Subcutaneous adipose tissue (tissue), 4 donors: ENCODE measurements around the gene BID. TPM values are rescaled to one million over a fixed set of nuclear protein-coding genes. Genes with fewer than 3 reads are reported as not detected.

Experiments used
- CTCF ChIP-seq: fragments of 450-650 bp; IDR thresholded peaks from one replicate; pipeline ENCODE4 v1.5.1; 2016; ENCODE audit warnings: low read depth, mild to moderate bottlenecking, control low read depth, antibody characterized with exemption, moderate library complexity
- total RNA-seq, 4 donors: library from RNA; depleted of rRNA; stranded (reverse); fragments of >200 nt; gene quantifications; one replicate each; pipeline ENCODE4 v1.1.0, GENCODE V29; 2016

Gene BID
- total RNA-seq, 4 donors from 2014 or later = 24.2 to 53.0 (median 37.0) TPM

GRCh38 chr22:17817511-17818065 lies 43.3 kb upstream of the BID start:
- no peak for TF ChIP-seq CTCF

DNA sequence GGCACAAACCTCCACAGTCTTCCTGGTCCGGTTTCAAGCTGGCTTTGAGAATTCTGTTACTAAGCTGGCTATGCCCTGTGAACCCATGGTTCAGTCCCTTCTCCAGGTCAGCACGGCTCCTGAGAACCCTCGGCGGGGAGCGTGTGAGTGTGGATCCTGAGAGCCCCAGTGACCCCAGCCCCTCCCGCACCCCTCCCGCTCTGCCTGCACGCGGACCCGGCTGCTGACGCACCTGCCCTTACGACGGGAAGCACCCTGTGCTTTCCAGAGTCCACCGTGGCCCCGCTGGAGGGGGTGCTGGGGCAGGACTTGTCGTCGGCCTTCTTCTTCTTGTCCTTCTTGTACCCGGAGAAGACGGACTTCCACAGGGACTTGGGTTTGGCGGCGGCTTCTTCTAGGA lies 42.8 kb upstream of the BID start:
- no peak for TF ChIP-seq CTCF

GRCh38 chr22:17816649-17817048 lies 42.4 kb upstream of the BID start:
- no peak for TF ChIP-seq CTCF

DNA sequence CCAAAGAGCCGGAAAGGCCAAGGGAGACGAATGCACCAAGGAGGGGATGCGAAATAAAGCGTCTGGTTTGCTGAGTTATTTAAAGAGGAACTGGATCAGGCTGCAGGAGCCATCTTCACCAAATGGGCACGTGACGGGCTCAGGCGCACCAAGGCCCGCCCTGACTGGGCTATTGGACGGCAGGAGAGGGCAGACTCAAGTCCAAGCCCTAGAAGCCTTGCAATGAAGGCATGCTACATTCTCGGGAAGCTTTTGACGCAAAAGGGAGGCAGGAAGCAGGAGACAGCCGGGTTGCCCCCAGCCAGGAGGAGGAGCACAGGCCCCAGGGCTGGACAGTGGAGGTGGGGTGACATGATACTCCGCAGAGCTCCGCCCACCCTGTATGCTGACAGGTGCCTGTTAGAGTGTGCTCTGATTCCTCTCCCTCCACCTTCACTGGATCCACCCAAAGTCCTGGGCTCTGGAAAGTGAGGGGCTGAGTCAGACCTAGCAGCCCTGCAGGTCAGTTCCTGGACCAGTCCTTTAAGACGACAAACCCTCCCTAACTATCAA lies 41.5 kb upstream of the BID start:
- no peak for TF ChIP-seq CTCF

- TF ChIP-seq CTCF = no peak
Measured at GRCh38 chr22:17814830-17815229, 40.6 kb upstream of the BID start.

DNA sequence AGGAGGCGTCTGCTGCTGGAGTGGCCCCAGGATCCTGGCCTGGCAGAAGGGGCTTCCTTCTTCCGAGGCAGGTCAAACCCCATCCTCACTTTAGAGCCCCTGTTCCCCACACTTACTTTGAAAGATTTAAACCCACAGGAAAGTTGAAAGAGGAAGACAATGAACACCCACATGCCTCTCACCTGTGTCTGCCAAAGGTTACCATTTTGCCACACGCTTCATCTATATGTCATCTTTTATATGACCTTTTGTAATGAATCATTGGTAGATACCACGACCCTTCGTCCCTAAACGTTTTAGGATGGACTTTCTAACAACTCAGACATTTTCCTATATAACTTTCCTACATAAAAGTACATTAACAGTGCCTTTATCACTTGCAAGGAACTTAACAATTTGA lies 39.8 kb upstream of the BID start:
- TF ChIP-seq CTCF = no peak

DNA sequence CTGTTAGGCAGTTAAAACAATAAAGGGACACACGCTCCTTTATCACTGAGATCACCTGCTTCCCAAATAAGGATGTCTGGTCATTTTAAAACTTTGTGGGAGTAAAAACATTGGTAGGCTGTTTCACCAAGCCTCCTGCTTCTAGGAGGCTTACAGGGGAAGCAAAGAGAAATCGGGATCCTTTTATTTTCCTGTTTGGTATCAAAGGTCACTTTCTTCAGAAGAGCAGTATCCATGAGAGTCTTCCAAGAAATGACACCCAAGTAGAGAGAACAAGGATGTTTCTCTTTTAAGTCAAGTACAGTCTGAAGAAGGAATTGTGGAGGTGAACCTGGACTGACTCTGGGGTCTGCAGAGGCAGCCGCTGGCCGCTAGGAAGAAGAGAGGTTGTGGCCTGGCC lies 36.9 kb upstream of the BID start:
- TF ChIP-seq CTCF = no peak
